Breast epithelium (tissue), 3 donors: Measurements from ENCODE around the gene FBXO4.

Experiments used
- POLR2A ChIP-seq: fragments of 450-650 bp; IDR thresholded peaks from one replicate; pipeline ENCODE4 v1.6.1; 2016; ENCODE audit warnings: antibody characterized with exemption, mild to moderate bottlenecking, moderate library complexity
- TF ChIP-seq, protein P1 (sequence below), 3 donors: fragments of 450-650 bp; IDR thresholded peaks; one replicate each; pipeline ENCODE4 v1.5.1; 2016 to 2017; ENCODE audit warnings: antibody characterized with exemption in 3 of 3, mild to moderate bottlenecking in 3 of 3, moderate library complexity in 3 of 3

GRCh38 chr5:41983284-41983683, 58.2 kb downstream of the FBXO4 start:
- TF ChIP-seq POLR2A: no peak
- TF ChIP-seq, protein P1, sequence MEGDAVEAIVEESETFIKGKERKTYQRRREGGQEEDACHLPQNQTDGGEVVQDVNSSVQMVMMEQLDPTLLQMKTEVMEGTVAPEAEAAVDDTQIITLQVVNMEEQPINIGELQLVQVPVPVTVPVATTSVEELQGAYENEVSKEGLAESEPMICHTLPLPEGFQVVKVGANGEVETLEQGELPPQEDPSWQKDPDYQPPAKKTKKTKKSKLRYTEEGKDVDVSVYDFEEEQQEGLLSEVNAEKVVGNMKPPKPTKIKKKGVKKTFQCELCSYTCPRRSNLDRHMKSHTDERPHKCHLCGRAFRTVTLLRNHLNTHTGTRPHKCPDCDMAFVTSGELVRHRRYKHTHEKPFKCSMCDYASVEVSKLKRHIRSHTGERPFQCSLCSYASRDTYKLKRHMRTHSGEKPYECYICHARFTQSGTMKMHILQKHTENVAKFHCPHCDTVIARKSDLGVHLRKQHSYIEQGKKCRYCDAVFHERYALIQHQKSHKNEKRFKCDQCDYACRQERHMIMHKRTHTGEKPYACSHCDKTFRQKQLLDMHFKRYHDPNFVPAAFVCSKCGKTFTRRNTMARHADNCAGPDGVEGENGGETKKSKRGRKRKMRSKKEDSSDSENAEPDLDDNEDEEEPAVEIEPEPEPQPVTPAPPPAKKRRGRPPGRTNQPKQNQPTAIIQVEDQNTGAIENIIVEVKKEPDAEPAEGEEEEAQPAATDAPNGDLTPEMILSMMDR (IDR thresholded peaks at IDR 0.05): no peak
